ENCODE results near the gene LRRC3C.

DNA sequence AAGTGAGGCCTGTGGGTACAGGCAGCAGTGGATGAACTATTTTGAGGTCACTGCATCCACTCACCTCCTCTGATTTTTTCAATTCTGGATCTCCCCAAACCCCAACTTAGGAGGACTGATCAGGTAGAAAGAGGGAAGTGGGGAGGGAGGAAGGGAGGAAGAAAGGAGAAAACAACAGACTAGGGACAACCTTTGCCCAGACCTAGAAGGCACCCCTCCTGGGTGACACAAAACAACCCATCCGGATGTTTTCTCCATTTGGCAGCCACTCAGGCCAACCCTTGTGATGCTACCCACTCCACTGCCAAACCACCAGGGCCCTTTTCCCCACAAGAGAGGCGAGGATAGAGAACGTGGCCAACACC is 2.9 kb upstream of the LRRC3C start:
- TF ChIP-seq, protein P1, sequence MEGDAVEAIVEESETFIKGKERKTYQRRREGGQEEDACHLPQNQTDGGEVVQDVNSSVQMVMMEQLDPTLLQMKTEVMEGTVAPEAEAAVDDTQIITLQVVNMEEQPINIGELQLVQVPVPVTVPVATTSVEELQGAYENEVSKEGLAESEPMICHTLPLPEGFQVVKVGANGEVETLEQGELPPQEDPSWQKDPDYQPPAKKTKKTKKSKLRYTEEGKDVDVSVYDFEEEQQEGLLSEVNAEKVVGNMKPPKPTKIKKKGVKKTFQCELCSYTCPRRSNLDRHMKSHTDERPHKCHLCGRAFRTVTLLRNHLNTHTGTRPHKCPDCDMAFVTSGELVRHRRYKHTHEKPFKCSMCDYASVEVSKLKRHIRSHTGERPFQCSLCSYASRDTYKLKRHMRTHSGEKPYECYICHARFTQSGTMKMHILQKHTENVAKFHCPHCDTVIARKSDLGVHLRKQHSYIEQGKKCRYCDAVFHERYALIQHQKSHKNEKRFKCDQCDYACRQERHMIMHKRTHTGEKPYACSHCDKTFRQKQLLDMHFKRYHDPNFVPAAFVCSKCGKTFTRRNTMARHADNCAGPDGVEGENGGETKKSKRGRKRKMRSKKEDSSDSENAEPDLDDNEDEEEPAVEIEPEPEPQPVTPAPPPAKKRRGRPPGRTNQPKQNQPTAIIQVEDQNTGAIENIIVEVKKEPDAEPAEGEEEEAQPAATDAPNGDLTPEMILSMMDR (IDR thresholded peaks at IDR 0.05), result no peak
- no peak for TF ChIP-seq POLR2AphosphoS5 (IDR thresholded peaks at IDR 0.05; ENCODE audit: insufficient read depth in 1 of 2, low read depth in 1 of 2)
- TF ChIP-seq POLR2A (IDR thresholded peaks at IDR 0.05), result no peak

Measured in vagina (tissue), 2 donors.